ENCODE results near the gene INKA2.

Gene INKA2

GRCh38 chr1:111777301-111777700 is 38.1 kb upstream of the INKA2 start:
- no peak overlapping the region for H3K4me3 ChIP-seq (replicated peaks; ENCODE audit: low read depth, low read length)
- TF ChIP-seq CTCF (IDR thresholded peaks at IDR 0.05; ENCODE audit: low read length, missing control alignments): no peak
- no peak for DNase-seq (ENCODE audit: low read depth)

- DNase-seq (ENCODE audit: low read depth): no peak
- H3K4me3 ChIP-seq (replicated peaks; ENCODE audit: low read depth, low read length): no peak overlapping the region
- TF ChIP-seq CTCF (IDR thresholded peaks at IDR 0.05; ENCODE audit: low read length, missing control alignments): no peak
These were observed 37.7 kb upstream of the INKA2 start for GRCh38 chr1:111776861-111777260.

GRCh38 chr1:111776391-111776790 is 37.2 kb upstream of the INKA2 start:
- no peak overlapping the region for H3K4me3 ChIP-seq (replicated peaks; ENCODE audit: low read depth, low read length)
- no peak for TF ChIP-seq CTCF (IDR thresholded peaks at IDR 0.05; ENCODE audit: low read length, missing control alignments)
- peak; percentile 9 for DNase-seq (ENCODE audit: low read depth)

GRCh38 chr1:111775966-111776365 is 36.8 kb upstream of the INKA2 start:
- no peak for TF ChIP-seq CTCF (IDR thresholded peaks at IDR 0.05; ENCODE audit: low read length, missing control alignments)
- H3K4me3 ChIP-seq (replicated peaks; ENCODE audit: low read depth, low read length): no peak overlapping the region
- DNase-seq (ENCODE audit: low read depth): no peak

GRCh38 chr1:111770916-111771315 is 31.7 kb upstream of the INKA2 start:
- H3K4me3 ChIP-seq (replicated peaks; ENCODE audit: low read depth, low read length): no peak overlapping the region
- no peak for TF ChIP-seq CTCF (IDR thresholded peaks at IDR 0.05; ENCODE audit: low read length, missing control alignments)
- peak; percentile 35 for DNase-seq (ENCODE audit: low read depth)

GRCh38 chr1:111769517-111770146 is 30.4 kb upstream of the INKA2 start:
- peak; percentile 86 for DNase-seq (ENCODE audit: low read depth)
- peak; percentile 83 for TF ChIP-seq CTCF (IDR thresholded peaks at IDR 0.05; ENCODE audit: low read length, missing control alignments)
- H3K4me3 ChIP-seq (replicated peaks; ENCODE audit: low read depth, low read length): no peak overlapping the region

GRCh38 chr1:111768625-111769024 is 29.4 kb upstream of the INKA2 start:
- no peak overlapping the region for H3K4me3 ChIP-seq (replicated peaks; ENCODE audit: low read depth, low read length)
- no peak for TF ChIP-seq CTCF (IDR thresholded peaks at IDR 0.05; ENCODE audit: low read length, missing control alignments)
- no peak for DNase-seq (ENCODE audit: low read depth)

All from fibroblast of pulmonary artery (primary cell).